NCI-H748 treated with DMSO at 0.1 percent for 48 hours (cell line): ENCODE measurements around the gene TMF1.
A peak's percentile ranks its signal among the peaks of the same experiment; 100 is the strongest.

Source experiments
- DNase-seq: peaks from one replicate; lab custom pipeline; 2025; lab: John Stamatoyannopoulos, UW

Gene TMF1

DNA sequence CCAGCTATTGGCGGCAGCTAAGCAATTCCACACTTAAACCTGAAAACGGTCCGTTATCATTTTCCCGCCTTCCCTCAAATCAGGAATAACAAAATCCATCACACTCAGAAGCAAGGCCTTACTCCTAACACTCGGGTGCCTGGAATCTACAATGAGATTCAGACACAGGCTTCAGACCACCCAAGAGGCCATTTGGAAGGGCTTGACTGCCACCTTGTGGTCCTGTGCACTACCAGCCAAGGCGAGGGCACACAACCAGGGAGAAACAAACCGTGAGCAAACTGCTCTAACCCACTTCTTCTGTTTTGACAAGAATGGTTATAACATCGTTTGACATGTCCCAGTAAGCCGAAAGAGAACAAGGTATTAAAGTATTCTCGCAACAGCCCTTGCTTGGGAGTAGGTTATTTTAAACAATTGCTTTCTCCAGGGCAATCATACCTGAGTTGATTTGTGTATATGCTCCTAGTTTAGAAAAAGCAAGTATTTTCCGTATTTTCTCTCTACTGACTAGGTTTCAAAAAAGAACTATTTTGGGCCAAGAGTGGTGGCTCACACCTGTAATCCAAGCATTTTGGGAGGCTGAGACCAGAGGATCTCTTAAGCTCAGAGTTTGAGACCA, 79.7 kb downstream of the TMF1 start:
- DNase-seq = peak; percentile 12
